Measurements from ENCODE around the gene GIMAP8.
A peak's percentile ranks its signal among the peaks of the same experiment; 100 is the strongest.
"Not testable (repeated sequence)": the region's sequence is repeated elsewhere in the genome, so short reads cannot be mapped to it uniquely, and the experiment has no call there.

GIMAP8 gene

DNA sequence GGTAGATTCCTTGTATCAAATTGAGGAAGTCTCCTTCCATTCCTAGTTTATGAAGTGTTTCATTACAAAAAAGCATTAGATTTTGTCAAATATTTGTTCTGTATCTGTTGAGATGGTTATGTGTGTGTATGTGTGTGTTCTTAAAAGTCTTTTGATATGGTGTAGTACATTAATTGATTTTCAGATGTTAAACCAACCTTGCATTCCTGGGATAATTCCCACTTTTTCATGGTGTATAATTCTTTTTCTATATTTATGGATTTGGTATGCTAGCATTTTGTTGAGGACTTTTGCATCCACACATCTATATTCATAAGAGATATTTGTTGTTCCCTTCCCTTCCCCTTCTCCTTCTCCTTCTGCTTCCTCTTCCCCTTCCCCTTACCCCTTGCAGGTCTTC is 8.9 kb upstream of the GIMAP8 start:
- no peak for DNase-seq

GRCh38 chr7:150442811-150443210 is 7.6 kb upstream of the GIMAP8 start:
- no peak for DNase-seq

- DNase-seq: no peak
Observed at GRCh38 chr7:150443793-150444540, 6.5 kb upstream of the GIMAP8 start.

- peak; percentile 48 for DNase-seq
Observed at GRCh38 chr7:150444674-150445365, 5.6 kb upstream of the GIMAP8 start.

DNA sequence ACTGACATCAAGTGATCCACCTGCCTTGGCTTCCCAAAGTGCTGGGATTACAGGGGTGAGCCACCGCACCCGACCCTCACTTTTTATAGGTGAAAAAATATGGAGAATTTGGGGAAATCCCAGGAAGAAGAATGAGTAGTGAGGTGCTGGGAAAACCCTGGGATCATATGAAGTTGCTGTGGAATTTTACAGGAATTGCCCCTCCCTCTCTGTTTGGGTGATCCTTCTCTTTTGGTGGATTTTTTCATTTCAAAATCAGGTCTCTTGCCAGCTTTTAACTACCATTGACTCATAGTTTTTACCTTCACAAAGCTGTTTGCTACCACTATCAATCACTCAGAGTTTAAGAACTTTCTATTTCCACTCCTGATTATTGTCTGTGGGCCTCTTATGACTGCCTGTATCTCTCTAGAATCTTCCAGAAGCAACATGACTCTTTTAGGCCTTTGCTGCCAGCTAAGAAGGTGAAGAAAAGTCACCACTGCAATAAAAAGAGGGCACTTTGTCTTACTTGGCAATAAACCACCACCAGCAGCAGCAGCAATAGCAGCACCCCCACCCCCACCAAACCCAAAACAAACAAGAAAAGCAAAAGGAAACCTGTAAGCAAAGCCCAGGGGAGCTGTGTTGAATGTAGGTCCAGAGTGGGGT is 4.0 kb upstream of the GIMAP8 start:
- no peak for DNase-seq

- DNase-seq: no peak
Observed at GRCh38 chr7:150447966-150448788, 2.3 kb upstream of the GIMAP8 start.

DNA sequence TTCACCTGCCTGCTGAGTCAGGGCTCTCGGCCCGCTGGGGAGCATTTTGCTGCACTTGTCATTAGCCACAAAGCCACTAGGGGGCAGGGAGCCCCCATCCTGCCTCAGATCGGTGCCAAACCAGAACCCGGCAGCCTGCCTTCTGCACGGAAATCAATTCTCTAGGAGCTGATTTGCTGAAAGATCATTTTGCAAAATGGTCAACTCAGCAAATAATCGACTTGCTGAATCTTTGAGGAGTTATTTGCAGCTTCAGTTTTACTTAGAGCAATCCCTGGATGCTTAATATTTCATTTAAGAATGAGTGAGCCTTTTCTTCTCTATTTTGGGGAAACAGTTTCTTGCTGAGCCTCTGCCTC is 1.7 kb upstream of the GIMAP8 start:
- DNase-seq: peak; percentile 90

DNA sequence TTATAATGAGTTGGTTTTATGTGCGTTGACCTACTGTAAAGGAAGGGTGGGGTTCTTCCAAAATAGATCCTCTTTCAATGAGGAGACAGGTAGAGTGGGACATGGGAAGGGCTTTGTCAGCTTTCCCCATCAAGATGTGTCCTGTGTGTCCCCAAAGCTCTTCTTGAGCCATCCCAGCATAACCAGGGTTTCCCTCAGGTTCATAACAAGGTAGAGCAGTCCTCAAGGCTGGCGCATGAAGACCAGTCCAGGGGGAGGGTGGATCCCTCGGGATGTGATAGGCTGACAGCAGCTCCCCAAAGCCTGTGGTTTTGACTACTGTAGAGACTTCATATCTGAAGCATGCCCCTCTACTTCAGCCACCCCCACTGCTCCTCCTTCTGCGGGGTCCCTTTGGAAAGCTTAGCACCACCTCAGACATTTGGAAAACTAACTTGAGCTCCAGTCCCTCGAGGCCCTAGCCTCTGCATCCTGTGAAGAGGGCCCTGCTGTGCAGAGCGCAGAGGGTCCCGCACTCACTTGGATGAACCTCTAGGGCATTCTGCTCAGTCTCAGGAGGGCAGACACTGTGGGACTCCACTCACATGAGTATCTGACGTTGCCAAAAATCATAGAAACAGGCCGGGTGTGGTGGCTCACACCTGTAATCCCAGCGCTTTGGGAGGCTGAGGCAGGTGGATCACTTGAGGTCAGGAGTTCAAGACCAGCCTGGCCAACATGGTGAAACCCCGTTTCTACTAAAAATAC is 1.1 kb upstream of the GIMAP8 start:
- no peak for DNase-seq

- peak; percentile 80 for DNase-seq
Observed at GRCh38 chr7:150451097-150451793, 815 bp downstream of the GIMAP8 start.

DNA sequence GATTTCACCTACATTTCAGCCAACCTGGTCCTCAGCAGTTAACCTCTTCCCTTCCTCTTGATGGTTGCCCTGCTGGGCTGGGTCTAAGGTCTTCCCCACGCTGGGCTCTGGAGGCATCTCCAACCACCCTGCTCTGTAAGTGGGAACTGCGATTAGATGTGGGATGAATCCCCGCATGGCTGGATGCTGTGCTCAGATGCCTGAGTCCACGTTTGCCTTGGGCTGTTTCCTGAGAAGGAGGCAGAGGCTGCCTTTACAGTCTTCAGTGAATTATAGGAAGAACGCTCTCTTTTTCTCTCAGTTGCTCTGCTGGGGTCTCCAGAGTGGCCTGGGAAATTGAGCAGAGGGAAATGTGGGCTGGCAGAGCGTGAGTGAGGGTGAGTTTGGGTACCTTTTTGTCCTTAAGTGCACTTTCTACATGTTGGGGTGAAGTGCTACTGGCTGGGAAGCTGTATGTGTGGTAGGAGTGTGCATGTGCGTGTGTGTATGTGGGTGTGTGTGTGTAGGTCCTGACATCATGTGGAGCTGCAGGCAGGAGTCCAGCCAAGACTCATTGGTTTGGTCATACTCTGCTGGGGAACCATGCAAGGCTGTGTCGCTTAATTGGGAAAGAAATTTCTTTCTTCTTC is 1.5 kb downstream of the GIMAP8 start:
- DNase-seq: no peak

DNA sequence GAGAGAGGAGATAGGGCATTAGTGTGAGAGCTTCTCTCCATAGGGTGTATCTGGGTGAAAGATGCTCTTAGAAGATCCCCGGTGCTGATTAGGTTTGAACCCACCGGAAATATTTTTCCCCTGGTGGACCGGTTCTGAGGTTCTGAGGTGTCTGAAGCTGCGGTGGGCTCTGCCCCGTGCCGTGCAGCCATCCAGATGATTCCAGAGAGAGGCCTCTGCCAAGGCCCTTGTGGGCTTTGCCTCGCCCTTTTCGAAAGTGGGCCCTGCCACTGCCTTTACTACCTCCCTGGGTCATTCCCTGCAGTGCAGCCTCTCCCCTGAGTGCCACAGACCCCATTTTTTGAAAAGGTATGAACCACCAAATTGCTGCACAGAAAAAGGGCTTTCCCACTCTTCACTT is 2.8 kb downstream of the GIMAP8 start:
- no peak for DNase-seq

- no peak for DNase-seq
Observed at GRCh38 chr7:150453892-150454291, 3.5 kb downstream of the GIMAP8 start.

DNA sequence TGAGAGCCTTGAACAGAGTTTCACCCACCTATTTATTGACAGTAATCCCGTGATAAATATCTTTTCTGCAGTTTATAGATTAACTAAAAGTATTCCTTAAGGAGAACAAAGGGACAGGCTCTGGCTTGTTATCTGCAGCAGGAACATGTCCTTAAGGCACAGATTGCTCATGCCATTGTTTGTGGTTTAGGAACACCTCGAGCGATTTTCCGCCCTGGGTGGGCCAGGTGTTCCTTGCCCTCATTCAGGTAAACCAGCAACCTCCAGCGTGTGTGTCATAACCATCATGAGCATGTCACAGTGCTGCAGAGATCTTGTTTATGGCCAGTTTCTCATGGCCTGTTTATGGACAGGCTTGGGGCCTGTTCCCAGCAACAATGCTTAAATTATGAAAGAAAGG is 6.6 kb downstream of the GIMAP8 start:
- DNase-seq: not testable (repeated sequence)

DNA sequence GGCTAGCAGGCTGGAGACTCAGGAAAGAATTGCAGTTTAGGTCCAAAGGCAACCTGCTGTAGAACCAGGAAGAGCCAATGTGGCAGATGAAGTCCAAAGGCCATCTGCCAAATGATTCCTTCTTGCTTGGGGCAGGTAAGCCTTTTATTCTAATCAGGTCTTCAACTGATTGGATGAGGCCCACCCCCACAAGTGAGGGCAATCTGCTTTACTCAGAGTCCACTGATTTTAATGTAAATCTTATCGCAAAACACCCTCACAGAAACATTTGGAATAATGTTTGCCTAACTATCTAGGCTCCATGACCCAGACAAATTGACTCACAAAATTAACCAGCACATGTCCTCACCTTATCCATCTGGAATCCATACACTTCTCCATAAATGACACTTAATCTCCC is 7.8 kb downstream of the GIMAP8 start:
- no peak for DNase-seq

DNA sequence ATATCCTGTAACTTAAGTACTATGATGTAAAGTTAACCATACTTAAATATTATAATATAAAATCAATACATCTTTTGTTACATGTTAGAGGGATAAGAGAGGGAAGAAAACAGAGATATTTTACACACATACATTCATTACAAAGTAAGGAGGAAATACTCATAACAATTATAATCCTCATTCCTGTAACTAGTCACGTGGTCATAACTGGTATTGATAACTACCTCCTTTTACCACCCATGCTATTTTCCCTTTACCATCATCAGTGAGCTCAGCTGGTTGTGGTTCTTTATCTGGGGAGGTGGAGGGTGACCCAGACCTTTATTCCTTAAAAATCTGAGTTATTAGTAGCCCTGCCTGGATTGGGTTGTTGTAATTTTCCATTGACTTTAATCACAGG is 8.3 kb downstream of the GIMAP8 start:
- no peak for DNase-seq

DNA sequence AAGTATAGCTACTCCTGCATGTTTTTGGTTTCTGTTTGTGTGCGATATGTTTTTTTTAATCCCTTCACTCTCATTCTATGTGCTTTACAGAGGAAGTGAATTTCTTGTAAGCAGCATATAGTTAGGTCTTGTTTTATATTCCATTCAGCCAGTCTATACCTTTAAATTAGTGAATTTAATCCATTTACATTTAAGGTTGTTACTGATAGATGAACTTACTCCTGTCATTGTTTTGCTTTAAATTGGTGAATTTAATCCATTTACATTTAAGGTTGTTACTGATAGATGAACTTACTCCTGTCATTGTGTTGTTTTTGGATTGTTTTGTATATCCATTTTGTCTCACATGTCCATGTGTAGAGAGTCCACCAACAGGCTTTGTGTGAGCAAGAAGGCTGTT is 11.1 kb downstream of the GIMAP8 start:
- DNase-seq: no peak

DNA sequence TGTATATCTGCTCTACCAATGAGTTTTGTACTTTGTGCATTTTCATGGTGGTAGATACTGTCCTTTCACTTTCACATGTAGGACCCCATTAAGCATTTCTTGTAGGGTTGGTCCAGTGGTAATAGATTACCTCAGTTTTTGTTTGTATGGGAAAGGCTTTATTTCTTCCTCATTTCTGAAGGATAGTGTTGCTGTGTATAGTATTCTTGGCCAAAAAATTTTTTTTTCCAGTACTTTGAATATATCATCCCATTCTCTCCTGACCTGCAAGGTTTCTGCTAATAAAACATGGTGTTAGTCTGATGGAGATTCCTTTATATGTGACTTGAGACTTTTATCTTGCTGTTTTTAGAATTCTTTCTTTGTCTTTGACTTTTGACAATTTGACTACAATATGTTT is 12.0 kb downstream of the GIMAP8 start:
- no peak for DNase-seq

DNA sequence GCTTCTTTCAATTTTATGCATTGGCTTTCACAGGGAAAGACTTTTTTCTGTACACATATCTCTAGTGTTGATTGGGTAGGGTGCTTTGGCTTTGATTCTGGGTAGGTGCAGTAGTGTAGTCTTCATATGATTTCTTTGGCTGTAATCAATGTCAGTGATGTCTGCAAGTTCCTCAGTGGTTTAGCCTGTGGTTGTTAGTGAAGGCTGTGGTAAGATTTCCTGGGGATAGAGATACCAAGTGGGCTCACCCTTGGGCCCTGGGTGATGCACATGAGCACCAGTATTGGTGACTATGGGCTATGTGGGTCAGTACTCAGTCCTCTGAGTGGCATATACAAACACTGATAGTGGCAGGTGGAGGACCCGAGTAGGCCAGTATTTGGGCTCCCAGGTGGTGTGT is 13.0 kb downstream of the GIMAP8 start:
- no peak for DNase-seq

DNA sequence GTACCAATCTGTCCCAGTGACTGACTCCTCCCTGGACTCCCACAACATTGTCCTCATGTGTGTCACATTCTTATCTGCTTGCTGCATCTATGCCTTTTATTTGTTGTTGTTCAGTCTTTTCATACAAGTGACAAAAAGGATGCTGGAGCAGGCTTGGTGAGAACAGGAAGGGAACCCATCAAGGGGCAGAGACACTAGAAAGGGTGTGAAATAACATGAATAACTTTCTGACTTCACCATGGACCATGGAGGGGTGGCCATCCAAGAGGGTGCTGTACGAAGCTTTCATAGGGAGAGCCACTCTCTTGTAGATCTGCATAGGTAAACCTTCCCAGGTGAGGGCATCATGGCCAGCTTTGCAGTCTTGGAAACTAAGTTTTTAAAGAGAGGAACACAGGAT is 14.5 kb downstream of the GIMAP8 start:
- DNase-seq: no peak

- DNase-seq: no peak
Observed at GRCh38 chr7:150465414-150465813, 15.0 kb downstream of the GIMAP8 start.

DNA sequence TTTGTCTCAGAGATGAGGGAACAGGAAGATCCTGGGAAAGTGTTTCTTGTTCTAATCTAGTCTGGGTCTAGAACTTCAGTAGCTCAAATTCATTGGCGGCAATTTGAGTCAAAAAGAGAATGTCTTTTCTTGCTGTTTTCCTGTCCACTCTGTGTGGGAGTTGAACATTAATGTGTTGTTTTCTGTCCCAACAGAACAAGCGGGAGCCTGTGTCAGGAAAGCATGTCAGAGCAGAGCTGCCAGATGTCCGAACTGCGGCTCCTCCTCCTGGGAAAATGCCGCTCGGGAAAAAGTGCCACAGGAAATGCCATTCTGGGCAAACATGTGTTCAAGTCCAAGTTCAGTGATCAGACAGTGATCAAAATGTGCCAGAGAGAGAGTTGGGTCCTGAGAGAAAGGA is 16.0 kb downstream of the GIMAP8 start:
- DNase-seq: no peak

DNA sequence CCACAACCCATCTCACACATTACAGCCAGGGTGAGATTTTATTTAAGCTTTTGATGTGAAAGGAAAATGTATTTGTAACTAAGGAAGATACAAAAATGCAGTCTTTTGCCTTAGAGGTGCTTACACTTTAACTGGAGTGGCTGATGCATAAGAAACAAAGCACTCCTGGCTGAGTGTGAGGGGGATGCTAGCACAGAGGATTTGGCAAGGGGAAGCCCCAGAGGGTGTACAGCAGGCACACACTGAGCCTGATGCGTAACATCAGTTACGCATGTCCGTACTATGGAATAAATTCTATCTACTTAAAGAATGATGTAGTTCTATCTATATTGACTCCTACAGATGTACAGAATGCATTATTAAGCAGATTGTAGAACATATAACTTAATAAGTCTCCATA is 17.8 kb downstream of the GIMAP8 start:
- DNase-seq: no peak
